Activated CD8-positive, alpha-beta memory T cell treated with anti-CD3 and anti-CD28 coated beads, Interleukin-2, amount 10 ng/mL, durations not matched to agents 7 days and 5 days (primary cell): ENCODE results near the gene DAGLA. TPM values are rescaled to one million over a fixed set of nuclear protein-coding genes. Genes with fewer than 3 reads are reported as not detected.
A peak's percentile ranks its signal among the peaks of the same experiment; 100 is the strongest.
"Not testable (repeated sequence)": the region's sequence is repeated elsewhere in the genome, so short reads cannot be mapped to it uniquely, and the experiment has no call there.

Experiments
- ATAC-seq: fragments of 150-1000 bp; cut with Tn5 transposase; one replicate; pipeline ENCODE4 v1.10.0; 2021; ENCODE audit warnings: moderate library complexity
- CTCF ChIA-PET: fragments of 350-600 bp; sonication (Branson Sonifier 250); formaldehyde crosslinking; loops from one replicate; lab custom pipeline; 2021; ENCODE audit warnings: antibody characterized with exemption; lab: Charles Lee
- DNase-seq: peaks from one replicate; pipeline ENCODE4 v3.0.0-alpha.2; 2020
- H3K27ac Mint-ChIP-seq: one replicate; pipeline ENCODE4 v1.8.0; 2021; ENCODE audit warnings: mild to moderate bottlenecking, mixed read lengths
- H3K27me3 Mint-ChIP-seq: one replicate; pipeline ENCODE4 v1.8.0; 2021; ENCODE audit warnings: mixed read lengths
- H3K36me3 Mint-ChIP-seq: one replicate; pipeline ENCODE4 v1.8.0; 2021; ENCODE audit warnings: mild to moderate bottlenecking, mixed read lengths
- H3K4me1 Mint-ChIP-seq: one replicate; pipeline ENCODE4 v1.8.0; 2021; ENCODE audit warnings: mixed read lengths
- H3K4me3 Mint-ChIP-seq: one replicate; pipeline ENCODE4 v1.8.0; 2021; ENCODE audit warnings: mild to moderate bottlenecking, moderate library complexity, mixed read lengths
- H3K9me3 Mint-ChIP-seq: one replicate; pipeline ENCODE4 v1.8.0; 2022; ENCODE audit warnings: low read depth, mixed read lengths
- total RNA-seq, 2 experiments: library from RNA; stranded (reverse); gene quantifications; one replicate each; pipeline ENCODE4 v1.2.3, GENCODE V29; 2021

Gene DAGLA
- total RNA-seq, 2 experiments from 2014 or later: not detected

DNA sequence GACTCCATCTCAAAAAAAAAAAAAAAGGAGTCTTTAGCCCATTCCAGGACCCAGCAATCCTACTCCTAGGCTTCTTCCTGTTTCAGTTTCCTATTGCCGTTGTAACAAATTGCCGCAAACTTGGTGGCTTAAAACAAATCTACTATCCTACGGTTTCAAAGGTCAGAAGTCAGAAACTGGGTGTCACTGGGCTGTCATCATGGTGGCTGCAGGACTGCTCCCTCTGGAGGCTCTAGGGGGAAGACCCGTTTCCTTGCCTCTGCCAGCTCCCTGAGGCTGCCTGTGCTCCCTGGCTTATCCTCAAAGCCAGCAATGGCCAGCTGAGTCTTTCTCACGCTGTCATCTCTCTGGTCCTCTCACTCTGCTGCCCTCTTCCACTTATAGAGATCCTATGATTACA is 8.7 kb upstream of the DAGLA start:
- Mint-ChIP-seq H3K27ac (no peak overlapping the region), H3K4me1 (no peaks in the 10 kb centered on the region), H3K36me3 (no peaks in the 10 kb centered on the region), H3K4me3 (no peak overlapping the region), H3K9me3 (no peaks in the 10 kb centered on the region), H3K27me3 (peaks cover 23% of the 10 kb centered on the region)
- ATAC-seq: no peak
- no peak for DNase-seq
- CTCF ChIA-PET: interaction anchor here (1.0 to 1.9 kb wide), 3 partner anchors 14 to 63 kb away, joined by 3 to 4 read pairs (median 3); no protein-coding TSS in a partner anchor

DNA sequence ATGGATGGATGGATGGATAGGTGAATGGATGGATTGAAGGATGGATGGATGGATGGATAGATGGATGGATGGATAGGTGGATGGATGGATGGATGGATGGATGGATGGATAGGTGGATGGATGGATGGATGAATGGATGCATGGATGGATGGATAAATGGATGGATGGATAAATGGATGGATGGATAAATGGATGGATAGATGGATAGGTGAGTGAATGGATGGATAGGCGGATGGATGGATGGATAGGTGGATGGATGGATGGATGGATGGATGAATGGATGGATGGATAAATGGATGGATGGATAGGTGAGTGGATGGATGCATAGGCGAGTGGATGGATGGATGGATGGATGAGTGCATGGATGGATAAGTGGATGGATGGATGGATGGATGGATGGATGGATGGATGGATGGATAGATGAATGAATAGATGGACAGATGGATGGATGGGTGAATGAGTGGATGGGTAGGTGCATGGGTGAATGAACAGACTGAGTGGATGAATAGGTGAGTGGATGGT is 6.2 kb upstream of the DAGLA start:
- peaks cover 34% of the 10 kb centered on the region for H3K27me3 Mint-ChIP-seq
- H3K4me3 Mint-ChIP-seq, CTCF ChIA-PET, H3K9me3 Mint-ChIP-seq, ATAC-seq, H3K27ac Mint-ChIP-seq, H3K4me1 Mint-ChIP-seq, DNase-seq, H3K36me3 Mint-ChIP-seq: not testable (repeated sequence)

DNA sequence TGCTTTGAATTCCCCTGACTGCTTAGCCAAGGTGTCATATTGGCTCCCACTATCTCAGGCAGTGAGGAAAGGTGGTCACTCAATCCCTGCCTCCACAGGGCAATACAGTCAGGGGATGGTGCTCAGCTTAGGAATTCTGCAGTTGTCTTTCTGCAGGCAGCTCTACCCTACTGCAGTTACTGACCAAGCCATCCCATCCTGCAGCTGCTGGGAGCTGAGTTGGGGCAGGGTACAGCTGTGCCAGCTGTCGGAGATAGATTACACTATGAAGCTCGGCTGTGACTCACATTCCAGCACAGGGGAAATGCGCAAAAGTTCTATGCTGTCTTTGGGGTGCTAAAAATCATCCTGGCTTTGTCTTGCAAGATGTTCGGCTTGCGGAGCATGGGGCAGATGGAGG is 4.4 kb upstream of the DAGLA start:
- Mint-ChIP-seq H3K27ac (no peak overlapping the region), H3K4me1 (peaks cover 3% of the 10 kb centered on the region), H3K9me3 (no peaks in the 10 kb centered on the region), H3K36me3 (no peaks in the 10 kb centered on the region), H3K4me3 (no peak overlapping the region), H3K27me3 (peaks cover 35% of the 10 kb centered on the region)
- CTCF ChIA-PET: interaction anchor here (1.0 to 2.6 kb wide), 3 partner anchors 37 to 57 kb away, joined by 3 to 19 read pairs (median 3); no protein-coding TSS in a partner anchor
- no peak for ATAC-seq
- no peak for DNase-seq

DNA sequence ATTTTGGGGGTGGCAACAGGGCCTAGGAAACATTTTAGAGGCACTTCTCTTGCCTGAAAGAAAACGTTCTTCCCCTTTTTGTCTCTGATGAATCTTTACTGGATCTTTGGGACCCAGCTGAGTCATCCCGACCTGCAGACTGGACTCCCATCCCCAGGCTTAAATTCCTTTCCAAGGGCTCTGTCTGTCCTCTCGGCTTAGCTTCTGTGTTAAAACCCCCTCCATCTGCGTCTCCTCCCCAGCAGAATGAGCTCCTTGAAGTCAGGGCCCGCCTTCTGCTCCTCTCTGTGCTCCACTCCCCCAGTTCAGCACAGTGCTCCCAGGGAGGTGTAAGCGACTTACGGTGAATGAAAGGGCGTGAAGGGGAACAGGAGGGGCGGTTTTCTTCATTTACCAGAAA is 895 bp upstream of the DAGLA start:
- Mint-ChIP-seq H3K27me3 (peaks cover 34% of the 10 kb centered on the region), H3K9me3 (no peaks in the 10 kb centered on the region), H3K27ac (no peak overlapping the region), H3K4me1 (peaks cover 3% of the 10 kb centered on the region), H3K36me3 (no peaks in the 10 kb centered on the region), H3K4me3 (no peak overlapping the region)
- ATAC-seq (no peak), DNase-seq (no peak)
- CTCF ChIA-PET: interaction anchor here (0.7 to 2.5 kb wide), 9 partner anchors 11 to 109 kb away, joined by 3 to 17 read pairs (median 4); no protein-coding TSS in a partner anchor

DNA sequence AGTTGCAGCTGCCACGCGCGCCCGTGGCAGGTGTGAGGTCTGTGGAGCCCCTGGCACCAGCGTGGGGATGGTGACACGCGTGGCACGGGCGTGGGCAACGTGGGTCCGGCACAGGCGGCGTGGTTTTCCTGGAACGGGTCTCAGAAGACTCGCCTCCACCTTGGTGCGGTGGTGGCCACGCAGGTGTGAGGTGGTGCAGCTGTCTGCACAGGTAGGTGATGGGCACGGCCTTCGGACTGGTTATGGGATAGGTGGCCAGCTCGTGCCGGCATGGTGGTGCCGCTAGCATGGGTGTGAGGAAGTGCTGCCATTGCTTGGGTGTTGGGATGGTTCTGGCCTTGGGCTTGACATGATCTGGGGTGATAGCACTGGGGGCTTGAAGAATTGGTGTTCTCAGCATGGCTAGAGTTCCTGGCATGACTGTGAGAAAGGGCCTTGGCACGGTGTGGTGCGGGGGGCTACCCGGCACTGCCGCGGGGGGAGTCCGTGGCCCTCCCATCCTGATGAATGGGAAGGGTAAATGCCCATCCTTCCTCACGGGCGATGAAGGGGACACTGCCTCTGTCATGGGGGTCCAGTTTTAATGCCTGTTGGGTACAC is 531 bp downstream of the DAGLA start:
- CTCF ChIA-PET: interaction anchor here (0.8 to 6.1 kb wide), 4 partner anchors 22 to 204 kb away, joined by 3 to 54 read pairs (median 6); no protein-coding TSS in a partner anchor
- peak overlapping the region; percentile 20 for H3K4me3 Mint-ChIP-seq
- H3K36me3 Mint-ChIP-seq: no peaks in the 10 kb centered on the region
- ATAC-seq (no peak), DNase-seq (no peak)
- no peaks in the 10 kb centered on the region for H3K9me3 Mint-ChIP-seq
- H3K27ac Mint-ChIP-seq: no peak overlapping the region
- H3K4me1 Mint-ChIP-seq: peaks cover 4% of the 10 kb centered on the region
- H3K27me3 Mint-ChIP-seq: peaks cover 31% of the 10 kb centered on the region

DNA sequence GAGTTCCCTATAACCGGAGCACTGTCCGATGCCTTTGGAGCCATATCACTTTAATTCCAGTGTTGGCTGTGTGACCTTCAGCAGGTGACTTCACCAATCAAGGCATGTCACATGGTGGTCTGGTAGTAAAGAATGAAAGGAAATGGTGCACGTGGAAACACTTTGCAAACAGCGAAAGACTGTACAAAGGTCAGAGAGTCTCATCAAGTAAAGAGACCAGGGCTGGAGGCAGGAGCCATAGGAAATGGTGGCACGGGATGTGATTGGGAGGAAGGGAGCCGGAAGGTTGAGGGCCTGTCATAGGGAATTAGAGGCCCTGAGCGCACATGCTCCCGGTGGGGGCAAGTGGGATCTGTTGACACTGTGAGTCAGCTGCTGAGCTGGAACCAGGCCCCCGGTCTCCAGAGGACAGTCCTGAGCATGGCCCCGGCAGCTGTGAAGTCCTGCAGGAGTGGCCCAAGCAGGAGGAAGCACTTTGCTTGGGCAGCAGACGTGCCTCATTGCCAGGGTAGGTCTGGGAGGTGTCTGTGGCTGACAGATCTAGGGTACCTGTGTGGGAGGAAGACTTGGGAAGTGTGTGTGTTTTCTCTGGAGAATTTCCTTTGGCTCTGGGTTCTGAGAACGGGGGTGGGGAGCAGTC is 2.0 kb downstream of the DAGLA start:
- H3K27me3 Mint-ChIP-seq: peaks cover 29% of the 10 kb centered on the region
- H3K36me3 Mint-ChIP-seq: no peaks in the 10 kb centered on the region
- no peaks in the 10 kb centered on the region for H3K9me3 Mint-ChIP-seq
- DNase-seq (no peak), ATAC-seq (no peak)
- H3K4me3 Mint-ChIP-seq: no peak overlapping the region
- no peak overlapping the region for H3K27ac Mint-ChIP-seq
- CTCF ChIA-PET: interaction anchor here (0.7 to 6.1 kb wide), 5 partner anchors 9 to 320 kb away, joined by 3 to 54 read pairs (median 4); no protein-coding TSS in a partner anchor
- peaks cover 6% of the 10 kb centered on the region for H3K4me1 Mint-ChIP-seq

DNA sequence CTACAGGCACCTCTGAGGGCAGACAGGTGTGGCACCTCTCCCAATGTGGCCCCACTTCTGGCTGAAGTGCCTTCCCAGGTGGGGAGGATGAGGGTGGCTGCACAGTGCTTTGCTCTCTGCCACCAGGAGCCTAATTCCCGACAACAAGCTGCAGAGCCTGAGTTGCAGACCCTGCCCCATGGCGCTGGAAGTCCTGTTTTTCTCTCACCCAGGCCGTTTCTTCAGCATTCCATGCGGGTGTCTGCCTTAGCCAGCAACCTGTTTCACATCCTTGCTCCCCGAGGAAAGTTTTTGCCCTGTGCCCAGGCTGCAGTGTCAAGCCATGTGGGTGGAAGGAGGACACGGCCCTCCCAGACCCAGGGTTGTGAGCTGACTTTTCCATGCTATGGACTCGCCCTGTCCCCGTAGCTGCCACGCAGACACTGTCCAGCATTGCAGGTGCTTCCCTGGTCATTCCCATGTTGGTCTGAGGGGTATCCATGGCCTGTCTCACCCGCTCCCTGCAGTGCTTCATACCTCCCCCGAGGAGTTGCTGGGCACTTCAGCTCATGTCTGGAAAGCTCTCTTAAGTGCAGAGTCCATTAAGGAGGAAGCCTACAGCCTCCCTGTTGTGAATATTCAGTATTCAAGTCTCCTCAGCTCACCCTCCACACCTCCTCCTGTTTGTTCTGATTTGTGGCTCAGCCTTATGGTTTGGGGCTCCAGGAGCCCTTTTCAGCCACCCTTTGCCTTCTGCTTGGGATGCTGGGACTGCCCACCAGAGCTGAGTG is 2.9 kb downstream of the DAGLA start:
- no peak overlapping the region for H3K27ac Mint-ChIP-seq
- CTCF ChIA-PET: interaction anchor here (0.8 to 6.1 kb wide), 5 partner anchors 8 to 64 kb away, joined by 3 to 54 read pairs (median 3); no protein-coding TSS in a partner anchor
- H3K27me3 Mint-ChIP-seq: peaks cover 31% of the 10 kb centered on the region
- no peaks in the 10 kb centered on the region for H3K36me3 Mint-ChIP-seq
- H3K4me1 Mint-ChIP-seq: peaks cover 6% of the 10 kb centered on the region
- no peak overlapping the region for H3K4me3 Mint-ChIP-seq
- no peaks in the 10 kb centered on the region for H3K9me3 Mint-ChIP-seq
- DNase-seq: no peak
- no peak for ATAC-seq

DNA sequence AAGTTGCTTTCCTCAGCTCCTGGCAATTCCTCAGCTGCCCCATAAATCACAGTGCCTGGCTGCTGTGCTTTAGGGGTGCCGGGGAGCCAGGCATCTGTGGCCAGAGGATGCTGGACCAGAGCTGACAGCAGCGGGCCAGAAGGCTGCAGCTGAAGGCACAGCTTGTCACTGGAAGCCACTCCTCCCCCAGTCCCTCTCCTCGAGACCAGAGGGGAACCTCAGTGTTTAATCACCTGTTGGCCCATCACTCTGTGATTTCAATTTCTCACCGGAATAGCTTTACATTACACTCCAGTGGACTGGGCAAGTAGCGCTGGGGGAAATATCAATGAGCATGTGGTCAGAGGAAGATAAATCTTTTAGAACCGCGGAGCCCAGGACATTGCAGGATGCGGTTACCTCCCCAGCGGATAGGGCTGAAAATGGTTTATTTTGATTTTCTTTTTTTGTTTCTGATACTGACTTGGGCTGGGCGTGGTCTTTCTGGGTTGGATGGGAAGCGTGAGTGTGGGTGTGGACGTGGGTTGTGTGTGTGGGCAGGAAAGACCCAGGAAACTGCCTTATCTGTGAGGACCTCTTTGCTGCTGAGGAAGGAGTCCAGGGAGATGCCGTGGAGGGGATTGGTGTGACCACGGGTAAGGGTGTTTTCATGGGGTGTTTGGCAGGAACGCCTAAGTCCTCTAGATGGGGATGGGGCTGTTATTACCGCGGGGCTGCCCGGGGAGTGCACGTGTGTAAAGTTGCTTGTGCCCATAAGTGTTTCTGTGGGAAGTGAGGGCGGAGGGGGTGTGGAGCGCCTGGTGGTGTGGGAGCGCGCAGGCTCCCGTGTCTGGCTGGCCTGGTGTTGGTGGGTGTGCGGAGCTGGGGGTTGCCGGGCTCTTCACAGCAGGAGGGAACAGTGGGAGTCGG is 4.0 kb downstream of the DAGLA start:
- CTCF ChIA-PET: interaction anchor here (1.1 to 6.1 kb wide), 5 partner anchors 14 to 249 kb away, joined by 3 to 54 read pairs (median 3); no protein-coding TSS in a partner anchor
- peak; percentile 62 for DNase-seq
- peaks cover 6% of the 10 kb centered on the region for H3K4me1 Mint-ChIP-seq
- no peak overlapping the region for H3K27ac Mint-ChIP-seq
- ATAC-seq: peak; percentile 34
- no peaks in the 10 kb centered on the region for H3K36me3 Mint-ChIP-seq
- H3K9me3 Mint-ChIP-seq: no peaks in the 10 kb centered on the region
- H3K27me3 Mint-ChIP-seq: peaks cover 26% of the 10 kb centered on the region
- no peak overlapping the region for H3K4me3 Mint-ChIP-seq

DNA sequence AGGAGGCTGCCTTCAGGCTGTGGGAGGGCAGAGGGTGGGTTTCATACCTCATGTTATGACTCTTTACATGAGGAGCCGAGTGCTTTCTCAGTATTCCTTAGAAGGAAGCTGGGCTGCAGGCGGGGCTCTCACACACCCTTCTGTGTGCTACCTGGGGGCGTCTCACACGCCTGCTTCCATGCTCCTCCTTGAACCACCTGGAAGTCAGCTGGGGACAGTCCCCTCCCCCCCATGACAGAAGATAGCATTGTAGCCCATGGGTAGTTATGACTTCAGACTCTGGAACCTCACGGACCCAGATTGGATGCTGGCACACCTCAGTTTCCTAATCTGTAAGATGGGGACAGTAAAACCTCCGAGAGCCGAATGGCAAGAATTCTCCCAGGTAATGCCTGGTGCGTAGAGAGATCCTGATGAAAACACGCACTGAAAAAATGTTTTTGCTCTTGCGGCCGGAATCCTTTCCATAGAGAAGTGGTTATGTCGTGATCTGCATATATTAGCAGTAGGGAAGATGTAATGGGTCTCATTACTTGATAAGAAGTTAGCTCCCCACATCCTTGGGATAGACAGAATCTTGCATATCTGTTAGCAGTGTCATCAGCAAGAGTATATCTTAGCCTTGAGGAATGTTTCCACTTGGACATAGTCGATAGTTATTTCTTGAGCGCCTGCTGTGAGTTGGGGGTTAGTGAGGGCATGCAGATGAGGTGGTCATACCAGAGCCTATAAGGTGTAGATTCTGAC is 4.9 kb downstream of the DAGLA start:
- ATAC-seq (no peak), DNase-seq (no peak)
- no peak overlapping the region for H3K27ac Mint-ChIP-seq
- H3K9me3 Mint-ChIP-seq: no peaks in the 10 kb centered on the region
- H3K27me3 Mint-ChIP-seq: peaks cover 30% of the 10 kb centered on the region
- CTCF ChIA-PET: interaction anchor here (1.0 to 6.1 kb wide), 6 partner anchors 13 to 250 kb away, joined by 3 to 54 read pairs (median 3); no protein-coding TSS in a partner anchor
- no peak overlapping the region for H3K4me3 Mint-ChIP-seq
- H3K4me1 Mint-ChIP-seq: peaks cover 6% of the 10 kb centered on the region
- H3K36me3 Mint-ChIP-seq: no peaks in the 10 kb centered on the region

DNA sequence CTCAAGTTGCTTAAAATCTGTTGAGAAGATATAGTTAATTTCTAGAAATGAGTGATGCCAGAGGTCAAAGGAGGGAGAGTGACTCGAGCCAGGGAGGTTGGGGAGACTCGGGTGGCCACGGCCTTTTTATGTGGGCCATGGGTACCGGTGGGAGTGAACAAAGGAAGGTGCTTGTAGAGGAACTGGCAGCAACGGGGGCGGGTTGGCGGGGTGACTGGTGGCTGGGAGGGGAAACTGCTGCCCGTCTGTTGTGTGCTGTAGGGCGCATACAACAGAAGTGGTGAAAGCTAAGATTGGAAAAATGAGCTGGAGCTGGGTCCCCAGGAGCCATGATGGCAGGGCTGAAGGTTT is 5.4 kb downstream of the DAGLA start:
- CTCF ChIA-PET: interaction anchor here (1.0 to 6.1 kb wide), 4 partner anchors 13 to 250 kb away, joined by 3 to 54 read pairs (median 3); no protein-coding TSS in a partner anchor
- ATAC-seq: no peak
- H3K27ac Mint-ChIP-seq: no peak overlapping the region

DNA sequence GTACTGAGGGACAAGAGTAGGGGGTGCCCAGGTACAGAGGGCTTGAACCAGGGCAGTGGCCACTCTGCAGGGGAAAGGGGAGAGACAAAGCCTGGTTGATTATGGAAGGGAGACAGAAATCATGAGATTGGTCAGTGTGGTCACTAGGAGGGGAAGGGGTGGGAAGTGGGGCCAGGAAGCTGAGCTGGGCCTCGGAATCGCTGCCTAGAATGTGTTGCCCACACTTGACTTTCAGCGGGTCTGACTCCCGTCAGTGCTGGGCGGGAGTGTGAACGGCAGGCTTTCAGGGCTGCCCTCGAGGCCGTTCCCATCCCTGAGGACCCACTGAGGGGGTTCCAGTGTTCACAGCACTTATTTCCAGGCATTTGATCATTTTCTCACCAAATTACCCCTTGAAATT is 5.9 kb downstream of the DAGLA start:
- no peak for ATAC-seq
- Mint-ChIP-seq H3K27me3 (peaks cover 31% of the 10 kb centered on the region), H3K36me3 (no peaks in the 10 kb centered on the region), H3K27ac (no peak overlapping the region), H3K9me3 (no peaks in the 10 kb centered on the region), H3K4me3 (no peak overlapping the region), H3K4me1 (peaks cover 3% of the 10 kb centered on the region)
- CTCF ChIA-PET: interaction anchor here (1.3 to 6.1 kb wide), 2 partner anchors 14 to 47 kb away, joined by 3 to 54 read pairs; no protein-coding TSS in a partner anchor
- DNase-seq: no peak

More for the DNA sequence above, 5.4 kb downstream of the DAGLA start:
- Mint-ChIP-seq H3K4me3 (no peak overlapping the region), H3K36me3 (no peaks in the 10 kb centered on the region), H3K4me1 (peaks cover 6% of the 10 kb centered on the region), H3K27me3 (peaks cover 33% of the 10 kb centered on the region), H3K9me3 (no peaks in the 10 kb centered on the region)
- DNase-seq: no peak

DNA sequence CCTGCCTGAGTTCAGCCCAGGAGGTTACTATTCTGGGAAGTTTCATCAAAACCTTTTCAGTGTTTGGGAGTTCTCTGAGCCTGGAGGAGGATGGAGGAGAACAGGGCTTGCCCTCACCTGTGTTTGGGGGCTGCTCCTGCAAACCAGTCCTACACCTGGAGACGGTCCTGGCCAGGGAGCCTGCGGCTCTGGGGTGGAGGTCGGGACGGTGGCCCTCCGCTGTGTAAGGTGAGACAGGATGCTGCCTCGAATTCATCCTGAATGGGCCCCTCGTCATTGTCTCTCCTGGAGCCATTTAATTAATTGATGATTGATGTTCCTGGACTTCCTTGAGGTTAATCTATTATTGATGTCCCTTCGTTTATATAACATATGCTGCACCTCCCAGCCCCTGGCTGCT is 6.3 kb downstream of the DAGLA start:
- no peak for DNase-seq
- Mint-ChIP-seq H3K4me3 (no peak overlapping the region), H3K27me3 (peaks cover 30% of the 10 kb centered on the region), H3K4me1 (peaks cover 3% of the 10 kb centered on the region), H3K9me3 (no peaks in the 10 kb centered on the region), H3K27ac (no peak overlapping the region), H3K36me3 (no peaks in the 10 kb centered on the region)
- ATAC-seq: no peak
- CTCF ChIA-PET: no interaction called here
